HepG2 (cell line): ENCODE measurements around the gene TMEM135. TPM values are rescaled to one million over a fixed set of nuclear protein-coding genes. Genes with fewer than 3 reads are reported as not detected.

ENCODE experiments used
- ATAC-seq: fragments of 200-7000 bp; cut with Tn5 transposase; 3 replicates; pipeline ENCODE4 v1.9.1; 2020; ENCODE audit warnings: mild to moderate bottlenecking, moderate library complexity
- BruUV-seq: library from RNA; stranded (reverse); fragments of 400-500 nt; replicated peaks from 2 replicates; lab custom pipeline; 2021; lab: Mats Ljungman, UMichigan
- CTCF ChIA-PET: fragments of 300-600 bp; formaldehyde crosslinking; extraction: SDS; loops from one replicate; lab custom pipeline; 2021; ENCODE audit warnings: low total read pairs, inconsistent platforms, low intra/inter-chr PET ratio; lab: Yijun Ruan, JAX
- POLR2A ChIA-PET: fragments of 350-600 bp; sonication (Branson Sonifier 250); formaldehyde crosslinking; loops from one replicate; lab custom pipeline; 2020; ENCODE audit warnings: antibody characterized with exemption, inconsistent platforms; lab: Yijun Ruan, JAX
- DNase-seq: peaks from one replicate; pipeline ENCODE4 v3.0.0-alpha.2; 2015; ENCODE audit warnings: low spot score
- FAIRE-seq: peaks from 3 replicates; lab custom pipeline; 2011; peaks lifted over from hg19 to GRCh38; lab: Jason Lieb, UNC
- H2AFZ ChIP-seq: one replicate; pipeline ENCODE4 v1.6.1; 2011; ENCODE audit warnings: low read length, inconsistent platforms
- H3K27ac ChIP-seq: fragments of 300-600 bp; 3 replicates; pipeline ENCODE4 v1.8.0; 2011; ENCODE audit warnings: mixed run types, mild to moderate bottlenecking, mixed read lengths, low read length, inconsistent platforms; ENCODE audit not compliant: insufficient read depth; ENCODE audit errors: extremely low read length
- H3K27me3 ChIP-seq, 2 experiments: fragments of 200-600 bp in 1 of 2; 2 replicates in 1 of 2; 3 replicates in 1 of 2; pipeline versions ENCODE4 v1.6.0 to v1.8.0; 2011; ENCODE audit warnings: low read length in 2 of 2, mild to moderate bottlenecking in 2 of 2, moderate library complexity in 2 of 2, inconsistent platforms in 1 of 2; ENCODE audit not compliant: insufficient read depth in 2 of 2, control insufficient read depth in 1 of 2
- H3K36me3 ChIP-seq, 2 experiments: fragments of 200-600 bp in 1 of 2; replicated peaks in 1 of 2; 2 replicates in 1 of 2; 3 replicates in 1 of 2; pipeline versions ENCODE4 v1.5.1 to v1.8.0; 2011; ENCODE audit warnings: low read length in 2 of 2, inconsistent platforms in 1 of 2; ENCODE audit not compliant: insufficient read depth in 2 of 2, control insufficient read depth in 1 of 2
- H3K4me1 ChIP-seq: 2 replicates; pipeline ENCODE4 v1.5.1; 2012; ENCODE audit warnings: low read length, inconsistent platforms; ENCODE audit not compliant: insufficient read depth
- H3K4me2 ChIP-seq: 2 replicates; pipeline ENCODE4 v1.6.0; 2011; ENCODE audit warnings: low read depth, low read length, inconsistent platforms
- H3K4me3 ChIP-seq, 3 experiments: fragments of 200-600 bp in 1 of 3; sonication (generic), shearing (Covaris generic) in 1 of 3; replicated peaks in 1 of 3; 2 replicates each; pipeline ENCODE4 v1.5.1; 2011 to 2016; ENCODE audit warnings: low read length in 3 of 3, inconsistent platforms in 2 of 3, low read depth in 2 of 3, mild to moderate bottlenecking in 2 of 3, control low read depth in 1 of 3, mixed read lengths in 1 of 3; ENCODE audit not compliant: insufficient read depth in 1 of 3
- H3K79me2 ChIP-seq: one replicate; pipeline ENCODE4 v1.6.1; 2011; ENCODE audit warnings: low read length, inconsistent platforms; ENCODE audit not compliant: insufficient read depth
- H3K9ac ChIP-seq: 2 replicates; pipeline ENCODE4 v1.6.0; 2011; ENCODE audit warnings: mild to moderate bottlenecking, low read depth, low read length, inconsistent platforms; ENCODE audit not compliant: insufficient read depth
- H3K9me3 ChIP-seq: 2 replicates; pipeline ENCODE4 v1.5.1; 2012; ENCODE audit warnings: mild to moderate bottlenecking, low read length
- H4K20me1 ChIP-seq: 2 replicates; pipeline ENCODE4 v1.6.0; 2011; ENCODE audit warnings: inconsistent platforms, mild to moderate bottlenecking, low read length, moderate library complexity; ENCODE audit not compliant: insufficient read depth
- CCDC6 ChIP-seq: sonication (generic); formaldehyde crosslinking; IDR thresholded peaks from 2 replicates; pipeline ENCODE4 v1.8.1; 2022; ENCODE audit warnings: mild to moderate bottlenecking, missing genetic modification reagents, moderate library complexity
- LCORL ChIP-seq, 2 experiments: fragments of 450-650 bp in 1 of 2; sonication (generic) in 1 of 2; formaldehyde crosslinking in 1 of 2; IDR thresholded peaks; 2 replicates each; pipeline versions ENCODE4 v1.5.0 to v1.6.1; 2017 to 2020; ENCODE audit warnings: antibody characterized with exemption in 1 of 2, missing genetic modification reagents in 1 of 2
- MAFK ChIP-seq, 2 experiments: IDR thresholded peaks in 1 of 2; conservative IDR thresholded peaks in 1 of 2; 2 replicates each; pipeline ENCODE4 v1.6.1; 2011; ENCODE audit warnings: improper control_type of control experiment in 2 of 2, low read length in 2 of 2
- SP140L ChIP-seq: sonication (generic); formaldehyde crosslinking; IDR thresholded peaks from 2 replicates; pipeline ENCODE4 v1.4.0; 2020; ENCODE audit warnings: missing genetic modification reagents, borderline replicate concordance
- SPEN ChIP-seq: sonication (generic); formaldehyde crosslinking; IDR thresholded peaks from 2 replicates; pipeline ENCODE4 v1.5.1; 2020; ENCODE audit warnings: low read depth, mild to moderate bottlenecking, missing genetic modification reagents
- TP53 ChIP-seq: sonication (generic); formaldehyde crosslinking; conservative IDR thresholded peaks from 2 replicates; pipeline ENCODE4 v1.4.0; 2020; ENCODE audit warnings: missing genetic modification reagents
- ZNF75D ChIP-seq: sonication (generic); formaldehyde crosslinking; IDR thresholded peaks from 2 replicates; pipeline ENCODE4 v1.8.1; 2023; ENCODE audit warnings: missing genetic modification reagents, mild to moderate bottlenecking, borderline replicate concordance
- ZZZ3 ChIP-seq: sonication (generic); formaldehyde crosslinking; IDR thresholded peaks from 2 replicates; pipeline ENCODE4 v1.4.0; 2020; ENCODE audit warnings: missing genetic modification reagents, mild to moderate bottlenecking, borderline replicate concordance
- WGBS: methylation state at CpG from one replicate; pipeline ENCODE4 v1.1.6; 2017; ENCODE audit warnings: low lambda C conversion rate; 5-methylcytosine and 5-hydroxymethylcytosine counted together
- in situ Hi-C: cut with HindIII; loops from 2 replicates; pipeline ENCODE4 v1.10.0; 2017; ENCODE audit warnings: low pct_unique_long_range_greater_than_20kb; ENCODE audit not compliant: extremely low pct_ligation_motif_present
- intact Hi-C: fragments of 100-400 bp; cut with micrococcal nuclease; formaldehyde crosslinking; loops from one replicate; pipeline ENCODE4 v1.10.0; 2022; ENCODE audit not compliant: unreplicated experiment
- polyA plus RNA-seq, 8 experiments: library from polyadenylated mRNA; depleted of rRNA in 3 of 8; stranded (reverse) in 7 of 8; unstranded in 1 of 8; fragments of >200 nt; fragmentation: Illumina TruSeq in 4 of 8; extraction: Trizol in 4 of 8; gene quantifications; 2 replicates each; pipeline versions ENCODE4 v1.2.1 to v1.2.3, GENCODE V29; 2011 to 2016; ENCODE audit warnings: low read depth in 4 of 8, missing spikeins in 1 of 8, mixed read lengths in 1 of 8; ENCODE audit not compliant: insufficient read depth in 1 of 8
- total RNA-seq, 5 experiments: library from RNA; depleted of rRNA; stranded (reverse); fragments of >200 nt; fragmentation: Illumina TruSeq; extraction: Trizol; gene quantifications; 2 replicates each; pipeline ENCODE4 v1.2.3, GENCODE V29; 2016; ENCODE audit warnings: low read depth in 1 of 5
- TF ChIP-seq, protein P1 (sequence below): sonication (generic); formaldehyde crosslinking; IDR thresholded peaks from 2 replicates; pipeline ENCODE4 v1.5.0; 2020; ENCODE audit warnings: mild to moderate bottlenecking, missing genetic modification reagents, borderline replicate concordance
- TF ChIP-seq, protein P2 (sequence below): sonication (generic); formaldehyde crosslinking; IDR thresholded peaks from 2 replicates; pipeline ENCODE4 v1.8.1; 2023; ENCODE audit warnings: mild to moderate bottlenecking, missing genetic modification reagents
- TF ChIP-seq, protein P3 (sequence below): sonication (generic); formaldehyde crosslinking; IDR thresholded peaks from 2 replicates; pipeline ENCODE4 v1.8.1; 2023; ENCODE audit warnings: missing genetic modification reagents, mild to moderate bottlenecking, borderline replicate concordance

TMEM135 gene
- total and polyA plus RNA-seq, 2 of the 13 experiments (the other 11 are each of a cell fraction or from before 2014, with no cell fraction given): 36.6 to 88.9 TPM

DNA sequence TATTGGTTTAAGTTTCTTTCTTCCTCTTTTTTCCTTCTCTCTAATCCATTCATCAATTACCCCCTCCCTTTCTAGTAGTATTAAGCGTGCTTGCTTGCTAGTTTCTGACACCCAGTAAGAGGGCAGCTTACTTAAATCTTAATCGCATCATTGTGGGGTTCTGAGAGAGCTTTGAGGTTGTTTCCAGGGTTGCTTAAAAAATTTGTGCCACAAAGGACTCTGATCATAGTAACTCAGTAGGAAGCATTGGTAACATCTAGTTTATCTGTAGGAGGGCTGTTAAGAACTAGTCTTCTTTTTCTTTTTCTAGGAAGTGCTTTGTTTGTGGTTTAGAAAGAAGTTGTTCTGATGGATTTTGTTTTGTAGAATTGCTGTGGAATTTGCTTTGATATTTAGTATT lies 45.3 kb downstream of the TMEM135 start (continued):
- TF ChIP-seq, protein P1, sequence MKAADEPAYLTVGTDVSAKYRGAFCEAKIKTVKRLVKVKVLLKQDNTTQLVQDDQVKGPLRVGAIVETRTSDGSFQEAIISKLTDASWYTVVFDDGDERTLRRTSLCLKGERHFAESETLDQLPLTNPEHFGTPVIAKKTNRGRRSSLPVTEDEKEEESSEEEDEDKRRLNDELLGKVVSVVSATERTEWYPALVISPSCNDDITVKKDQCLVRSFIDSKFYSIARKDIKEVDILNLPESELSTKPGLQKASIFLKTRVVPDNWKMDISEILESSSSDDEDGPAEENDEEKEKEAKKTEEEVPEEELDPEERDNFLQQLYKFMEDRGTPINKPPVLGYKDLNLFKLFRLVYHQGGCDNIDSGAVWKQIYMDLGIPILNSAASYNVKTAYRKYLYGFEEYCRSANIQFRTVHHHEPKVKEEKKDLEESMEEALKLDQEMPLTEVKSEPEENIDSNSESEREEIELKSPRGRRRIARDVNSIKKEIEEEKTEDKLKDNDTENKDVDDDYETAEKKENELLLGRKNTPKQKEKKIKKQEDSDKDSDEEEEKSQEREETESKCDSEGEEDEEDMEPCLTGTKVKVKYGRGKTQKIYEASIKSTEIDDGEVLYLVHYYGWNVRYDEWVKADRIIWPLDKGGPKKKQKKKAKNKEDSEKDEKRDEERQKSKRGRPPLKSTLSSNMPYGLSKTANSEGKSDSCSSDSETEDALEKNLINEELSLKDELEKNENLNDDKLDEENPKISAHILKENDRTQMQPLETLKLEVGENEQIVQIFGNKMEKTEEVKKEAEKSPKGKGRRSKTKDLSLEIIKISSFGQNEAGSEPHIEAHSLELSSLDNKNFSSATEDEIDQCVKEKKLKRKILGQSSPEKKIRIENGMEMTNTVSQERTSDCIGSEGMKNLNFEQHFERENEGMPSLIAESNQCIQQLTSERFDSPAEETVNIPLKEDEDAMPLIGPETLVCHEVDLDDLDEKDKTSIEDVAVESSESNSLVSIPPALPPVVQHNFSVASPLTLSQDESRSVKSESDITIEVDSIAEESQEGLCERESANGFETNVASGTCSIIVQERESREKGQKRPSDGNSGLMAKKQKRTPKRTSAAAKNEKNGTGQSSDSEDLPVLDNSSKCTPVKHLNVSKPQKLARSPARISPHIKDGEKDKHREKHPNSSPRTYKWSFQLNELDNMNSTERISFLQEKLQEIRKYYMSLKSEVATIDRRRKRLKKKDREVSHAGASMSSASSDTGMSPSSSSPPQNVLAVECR (CRISPR knock-in tag): no peak
- TF ChIP-seq SPEN (CRISPR knock-in tag) (no peak), CCDC6 (CRISPR knock-in tag) (no peak), LCORL (IDR thresholded peaks at IDR 0.05) (no peak), LCORL (CRISPR knock-in tag; IDR thresholded peaks at IDR 0.05) (no peak), MAFK (conservative IDR thresholded peaks at IDR 0.05 in 1 of 2, IDR thresholded peaks at IDR 0.05 in 1 of 2; ENCODE audit: low read length in 2 of 2) (no peak), TP53 (CRISPR knock-in tag) (no peak)
- TF ChIP-seq, protein P2, sequence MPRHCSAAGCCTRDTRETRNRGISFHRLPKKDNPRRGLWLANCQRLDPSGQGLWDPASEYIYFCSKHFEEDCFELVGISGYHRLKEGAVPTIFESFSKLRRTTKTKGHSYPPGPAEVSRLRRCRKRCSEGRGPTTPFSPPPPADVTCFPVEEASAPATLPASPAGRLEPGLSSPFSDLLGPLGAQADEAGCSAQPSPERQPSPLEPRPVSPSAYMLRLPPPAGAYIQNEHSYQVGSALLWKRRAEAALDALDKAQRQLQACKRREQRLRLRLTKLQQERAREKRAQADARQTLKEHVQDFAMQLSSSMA: no peak
- TF ChIP-seq, all 625 proteins: peak for 0

DNA sequence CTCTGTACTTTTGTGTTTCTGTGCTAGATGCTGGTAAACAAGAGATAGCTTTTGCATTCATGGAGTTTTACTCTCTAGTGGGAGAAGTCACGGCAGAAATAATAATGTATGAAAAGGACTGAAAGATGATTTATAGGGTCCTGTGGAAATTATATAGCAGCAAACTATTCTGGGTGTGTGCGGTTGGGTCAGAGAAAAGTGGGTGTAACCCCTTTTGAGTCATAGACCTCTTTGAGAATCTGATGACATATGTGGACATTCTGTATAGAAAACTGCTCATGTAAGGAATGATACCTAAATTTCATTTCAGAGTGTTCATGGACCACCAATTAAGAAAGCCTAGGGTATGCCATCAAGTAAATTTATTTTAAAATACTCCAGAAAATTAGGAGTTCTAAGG lies 54.4 kb downstream of the TMEM135 start:
- intact Hi-C loops: no loop called here
- CTCF ChIA-PET: no interaction called here
- H3K36me3 ChIP-seq: peaks cover 8 to 11% of the 10 kb centered on the region in 2 experiments
- H4K20me1 ChIP-seq: no peaks in the 10 kb centered on the region
- no peak overlapping the region for H2AFZ ChIP-seq
- H3K27me3 ChIP-seq: no peaks in the 10 kb centered on the region
- FAIRE-seq: no peak
- H3K79me2 ChIP-seq: peaks cover 16% of the 10 kb centered on the region
- POLR2A ChIA-PET: no interaction called here
- no peaks in the 10 kb centered on the region for H3K9me3 ChIP-seq
- H3K4me2 ChIP-seq: no peak overlapping the region
- TF ChIP-seq ZZZ3 (CRISPR knock-in tag) (no peak), SP140L (CRISPR knock-in tag) (no peak), ZNF75D (CRISPR knock-in tag) (no peak)
- TF ChIP-seq, protein P3, sequence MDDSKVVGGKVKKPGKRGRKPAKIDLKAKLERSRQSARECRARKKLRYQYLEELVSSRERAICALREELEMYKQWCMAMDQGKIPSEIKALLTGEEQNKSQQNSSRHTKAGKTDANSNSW: no peak
- H3K27ac ChIP-seq: no peak overlapping the region
- no peak overlapping the region for H3K4me3 ChIP-seq
- DNase-seq: no peak
- WGBS: 99% methylated on average over 2 of the region's 2 CpGs
- H3K4me1 ChIP-seq: peaks cover 2% of the 10 kb centered on the region; the same call in 1 of the 2 replicates
- in situ Hi-C loops: loop anchor here (25.0 kb wide), 1 partner anchor 195 kb away; no protein-coding TSS in a partner anchor
- no peak for ATAC-seq
- BruUV-seq: no TSS peak
- no peak overlapping the region for H3K9ac ChIP-seq
